Activated naive CD8-positive, alpha-beta T cell treated with anti-CD3 and anti-CD28 coated beads, Interleukin-2, amount 10 ng/mL, durations not matched to agents 7 days and 5 days (primary cell): ENCODE measurements around the gene TRIP13. TPM values are rescaled to one million over a fixed set of nuclear protein-coding genes. Genes with fewer than 3 reads are reported as not detected.

ENCODE experiments used
- ATAC-seq: fragments of 150-1000 bp; cut with Tn5 transposase; one replicate; pipeline ENCODE4 v1.10.0; 2021; ENCODE audit warnings: low read depth, moderate library complexity
- POLR2A ChIA-PET: fragments of 350-600 bp; sonication (Branson Sonifier 250); formaldehyde crosslinking; loops from one replicate; lab custom pipeline; 2021; ENCODE audit warnings: antibody characterized with exemption; lab: Charles Lee
- DNase-seq: peaks from one replicate; pipeline ENCODE4 v3.0.0; 2021
- H3K27ac Mint-ChIP-seq: one replicate; pipeline ENCODE4 v1.8.0; 2022; ENCODE audit warnings: mild to moderate bottlenecking, mixed read lengths
- H3K27me3 Mint-ChIP-seq: one replicate; pipeline ENCODE4 v1.8.0; 2022; ENCODE audit warnings: mild to moderate bottlenecking, moderate library complexity, mixed read lengths
- H3K36me3 Mint-ChIP-seq: one replicate; pipeline ENCODE4 v1.8.0; 2021; ENCODE audit warnings: mild to moderate bottlenecking, mixed read lengths
- H3K4me1 Mint-ChIP-seq: one replicate; pipeline ENCODE4 v1.8.0; 2021; ENCODE audit warnings: mixed read lengths
- H3K4me3 Mint-ChIP-seq: one replicate; pipeline ENCODE4 v1.8.0; 2022; ENCODE audit warnings: mild to moderate bottlenecking, moderate library complexity, mixed read lengths
- H3K9me3 Mint-ChIP-seq: one replicate; pipeline ENCODE4 v1.8.0; 2021; ENCODE audit warnings: mixed read lengths
- total RNA-seq, 2 experiments: library from RNA; stranded (reverse); gene quantifications; one replicate each; pipeline ENCODE4 v1.2.3, GENCODE V29; 2021

The TRIP13 gene
- total RNA-seq, 2 experiments from 2014 or later, result 18.3 to 20.9 TPM

DNA sequence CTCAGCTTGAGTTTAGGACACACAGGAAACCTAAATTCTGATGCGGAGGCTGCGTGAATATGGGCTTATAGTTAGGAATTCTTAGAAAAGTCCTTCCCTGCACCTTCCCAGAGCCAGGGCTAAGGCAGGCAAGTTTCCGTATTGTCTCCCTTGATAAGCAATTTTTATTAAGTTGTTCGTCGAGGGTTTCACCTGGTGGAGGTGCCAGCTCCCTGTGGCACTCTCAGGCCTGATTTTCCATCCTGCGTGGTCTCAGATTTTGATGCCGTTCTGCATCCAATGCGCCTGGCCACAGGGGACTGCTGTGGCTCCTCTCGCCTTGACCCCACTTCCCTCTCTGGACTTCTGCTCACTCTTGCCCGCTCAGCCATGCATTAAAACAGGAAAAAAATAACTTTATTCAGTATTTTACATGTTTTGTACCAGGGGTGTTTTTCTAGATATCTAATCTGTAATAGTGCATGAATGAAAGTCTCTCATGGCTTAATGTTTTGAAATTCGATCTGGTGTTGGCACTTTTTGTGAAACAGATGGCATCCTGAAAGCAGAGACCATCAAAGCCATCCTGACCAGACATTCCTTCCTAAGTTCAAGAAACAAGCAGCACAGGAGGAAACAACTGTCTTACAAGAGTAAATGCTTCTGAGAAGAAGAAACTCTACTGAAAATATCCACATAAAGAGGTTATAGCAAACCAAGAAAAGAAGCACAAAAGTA lies 50.7 kb downstream of the TRIP13 start:
- Mint-ChIP-seq H3K4me1 (peaks cover 3% of the 10 kb centered on the region), H3K9me3 (no peaks in the 10 kb centered on the region), H3K27me3 (peaks cover 50% of the 10 kb centered on the region), H3K36me3 (no peaks in the 10 kb centered on the region), H3K4me3 (no peak overlapping the region), H3K27ac (no peak overlapping the region)
- DNase-seq, result no peak
- ATAC-seq, result no peak
- POLR2A ChIA-PET, result no interaction called here

DNA sequence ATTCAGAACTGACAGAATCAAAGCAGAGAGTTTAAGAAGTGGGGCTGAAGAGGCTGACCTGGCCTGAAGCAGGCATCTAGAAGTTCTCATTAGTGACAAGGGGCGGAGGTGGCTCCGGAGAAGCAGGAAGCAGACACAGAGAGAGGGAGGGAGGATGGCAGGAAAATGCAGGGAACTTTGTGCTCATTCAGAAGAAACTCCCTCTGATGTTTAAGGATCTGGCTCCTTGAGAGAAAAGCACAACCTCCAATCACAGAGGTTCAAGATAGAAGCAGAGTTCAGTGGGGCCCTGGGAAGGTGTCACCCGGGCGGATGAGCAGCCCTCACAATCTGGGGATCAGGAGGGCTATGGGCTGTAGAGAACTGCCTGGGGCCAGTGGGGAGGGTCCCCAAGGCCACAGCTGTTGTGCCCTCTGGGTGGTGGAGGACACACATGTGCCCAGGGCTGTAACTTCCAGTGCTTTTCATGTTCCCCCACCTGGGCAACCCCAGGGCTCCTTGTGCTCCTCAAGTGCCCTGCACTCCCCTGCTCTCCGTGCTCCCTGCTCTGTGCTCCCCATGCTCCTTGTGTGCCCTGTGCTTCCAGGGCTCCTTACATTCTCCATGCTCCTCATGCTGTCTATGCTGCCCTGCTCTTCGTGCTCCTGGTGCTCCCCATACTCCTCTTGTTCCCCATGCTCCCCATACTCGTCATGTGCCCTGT lies 51.4 kb downstream of the TRIP13 start:
- Mint-ChIP-seq H3K4me3 (no peak overlapping the region), H3K36me3 (no peaks in the 10 kb centered on the region), H3K27me3 (peaks cover 53% of the 10 kb centered on the region), H3K4me1 (peaks cover 3% of the 10 kb centered on the region), H3K27ac (no peak overlapping the region), H3K9me3 (no peaks in the 10 kb centered on the region)
- POLR2A ChIA-PET, result no interaction called here
- ATAC-seq, result no peak
- DNase-seq, result no peak

DNA sequence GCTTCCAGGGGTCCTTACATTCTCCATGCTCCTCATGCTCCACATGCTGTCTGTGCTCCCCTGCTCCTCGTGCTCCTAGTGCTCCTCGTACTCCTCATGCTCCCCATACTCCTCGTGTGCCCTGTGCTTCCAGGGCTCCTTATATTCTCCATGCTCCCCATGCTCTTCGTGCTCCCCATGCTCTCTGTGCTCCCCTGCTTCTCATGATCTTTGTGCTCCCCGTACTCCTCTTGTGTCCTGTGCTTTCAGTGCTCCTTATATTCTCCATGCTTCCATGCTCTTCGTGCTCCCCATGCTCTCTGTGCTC lies 51.9 kb downstream of the TRIP13 start:
- POLR2A ChIA-PET, result no interaction called here
- H3K27me3 Mint-ChIP-seq, result peaks cover 56% of the 10 kb centered on the region
- ATAC-seq, result no peak
- no peak overlapping the region for H3K4me3 Mint-ChIP-seq
- H3K36me3 Mint-ChIP-seq, result no peaks in the 10 kb centered on the region
- H3K9me3 Mint-ChIP-seq, result no peaks in the 10 kb centered on the region
- peaks cover 3% of the 10 kb centered on the region for H3K4me1 Mint-ChIP-seq
- no peak overlapping the region for H3K27ac Mint-ChIP-seq
- DNase-seq, result no peak

DNA sequence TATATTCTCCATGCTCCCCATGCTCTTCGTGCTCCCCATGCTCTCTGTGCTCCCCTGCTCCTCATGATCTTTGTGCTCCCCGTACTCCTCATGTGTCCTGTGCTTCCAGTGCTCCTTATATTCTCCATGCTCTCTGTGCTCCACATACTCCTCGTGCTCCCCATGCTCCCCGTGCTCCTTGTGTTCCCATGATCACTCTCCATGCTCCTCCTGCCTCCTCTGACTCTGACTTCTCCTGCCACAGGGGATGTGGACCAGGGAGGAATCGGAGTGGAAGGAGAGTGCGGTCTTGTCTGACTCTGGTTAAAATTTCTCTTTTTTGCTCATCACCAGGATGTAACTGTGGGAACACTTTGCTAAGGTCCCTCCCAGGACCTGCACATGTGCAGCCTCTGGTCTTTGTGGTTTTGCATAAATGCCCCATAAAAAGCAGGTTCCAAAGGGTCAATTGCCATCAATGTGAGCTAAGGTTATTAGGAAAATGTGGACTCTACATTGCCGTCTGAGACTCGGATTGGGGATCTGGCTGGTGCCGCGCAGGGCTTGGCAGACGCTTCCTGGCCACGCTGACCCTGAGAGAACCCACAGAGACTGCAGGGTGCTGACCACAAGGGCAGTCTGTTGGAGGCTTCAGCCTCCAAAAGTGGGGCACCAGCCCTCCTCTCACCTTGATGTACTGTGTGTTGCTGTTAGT lies 52.5 kb downstream of the TRIP13 start:
- H3K4me1 Mint-ChIP-seq, result peaks cover 3% of the 10 kb centered on the region
- ATAC-seq (no peak), DNase-seq (no peak)
- H3K36me3 Mint-ChIP-seq, result no peaks in the 10 kb centered on the region
- H3K9me3 Mint-ChIP-seq, result no peaks in the 10 kb centered on the region
- peaks cover 61% of the 10 kb centered on the region for H3K27me3 Mint-ChIP-seq
- POLR2A ChIA-PET, result no interaction called here
- H3K27ac Mint-ChIP-seq, result no peak overlapping the region
- H3K4me3 Mint-ChIP-seq, result no peak overlapping the region

DNA sequence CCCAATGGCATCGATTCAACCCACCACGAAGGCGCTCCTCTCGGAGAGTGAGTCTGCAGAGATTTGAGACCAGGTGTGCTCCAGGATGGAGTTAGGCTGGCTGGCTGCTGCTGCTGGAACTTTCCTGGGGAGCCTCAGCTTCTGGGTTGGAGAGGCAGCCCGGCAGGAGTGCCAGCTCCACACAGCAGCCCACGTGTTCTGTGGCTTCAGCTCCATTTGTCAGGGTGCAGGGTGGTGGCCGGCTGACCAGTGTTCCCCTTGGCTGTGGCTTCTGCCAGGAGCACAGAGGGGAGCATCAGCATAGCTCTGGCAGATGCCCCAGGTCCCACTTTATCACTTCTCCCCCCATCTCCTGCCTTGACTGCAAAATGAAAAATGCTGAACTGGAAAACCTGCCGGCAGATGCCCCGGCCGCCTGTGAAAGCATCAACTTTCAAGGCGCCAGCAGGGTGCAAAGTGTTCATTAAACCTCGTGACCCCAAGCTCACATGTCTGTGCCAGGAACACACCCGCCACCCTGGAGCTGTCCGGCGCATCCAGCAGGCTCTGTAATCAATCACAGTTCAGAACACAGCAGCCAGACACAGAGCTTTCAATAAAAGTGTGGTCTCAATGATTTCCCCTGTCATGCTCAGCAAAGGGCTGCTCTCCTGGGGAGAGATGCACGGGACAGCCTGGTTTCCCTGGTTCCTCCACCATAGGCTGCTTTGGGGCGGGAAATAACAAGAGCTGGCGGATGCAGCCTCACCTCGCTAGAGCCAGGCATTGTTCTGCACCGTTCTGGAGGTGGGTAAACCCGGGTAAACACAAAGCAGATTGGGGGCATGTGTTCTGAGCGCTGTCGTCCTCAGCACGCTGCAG lies 53.2 kb downstream of the TRIP13 start:
- peaks cover 61% of the 10 kb centered on the region for H3K27me3 Mint-ChIP-seq
- no peak overlapping the region for H3K4me3 Mint-ChIP-seq
- H3K27ac Mint-ChIP-seq, result no peak overlapping the region
- DNase-seq (no peak), ATAC-seq (peak; percentile 26)
- no peaks in the 10 kb centered on the region for H3K9me3 Mint-ChIP-seq
- peaks cover 3% of the 10 kb centered on the region for H3K4me1 Mint-ChIP-seq
- no peaks in the 10 kb centered on the region for H3K36me3 Mint-ChIP-seq
- POLR2A ChIA-PET, result interaction anchor here (0.5 kb wide), 1 partner anchor 180 kb away, joined by 4 read pairs; no protein-coding TSS in a partner anchor

DNA sequence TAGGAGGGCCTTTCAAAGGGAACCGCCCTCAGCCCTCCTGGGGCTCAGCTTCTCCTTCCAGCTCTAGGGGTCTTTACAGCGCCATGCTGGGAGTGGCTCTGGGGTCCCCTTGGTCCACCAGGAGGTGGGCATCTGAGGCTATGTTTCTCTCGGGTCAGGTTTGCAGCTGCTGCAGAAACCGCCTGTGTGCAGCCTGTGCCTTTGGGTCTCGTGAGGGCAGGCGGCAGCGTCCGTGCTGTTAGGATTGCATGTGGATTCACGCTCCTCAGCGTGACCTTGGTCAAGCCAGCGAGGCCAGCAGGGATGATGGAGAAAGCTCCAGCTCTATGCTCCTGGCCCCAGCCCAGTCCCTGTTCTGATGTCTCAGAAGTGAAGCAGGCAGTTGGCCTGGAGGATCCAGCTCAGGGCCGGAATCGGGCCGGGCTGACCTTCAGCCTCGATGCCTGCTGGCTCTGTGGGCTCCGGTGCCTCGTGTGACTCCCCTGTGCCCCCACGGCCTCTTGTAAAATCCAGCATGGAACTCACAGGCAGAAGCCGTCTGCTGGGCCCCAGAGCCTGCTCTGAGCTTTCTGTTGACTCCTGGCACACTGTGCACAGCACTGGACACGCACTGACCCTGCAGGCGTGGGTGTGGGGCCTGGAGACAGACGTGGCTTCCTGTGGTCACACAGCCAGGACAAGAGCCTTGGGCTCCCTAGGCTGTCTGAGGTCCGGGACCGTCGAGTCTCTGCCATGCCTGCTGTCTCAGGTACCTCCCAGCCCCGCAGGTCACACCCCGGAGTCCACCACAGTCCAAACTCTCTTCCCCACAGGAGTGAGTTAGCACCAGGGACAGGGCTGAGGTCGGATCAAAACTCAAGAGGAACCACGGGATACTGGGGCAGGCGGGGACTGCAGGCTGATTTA lies 54.3 kb downstream of the TRIP13 start:
- H3K27ac Mint-ChIP-seq, result no peak overlapping the region
- ATAC-seq (no peak), DNase-seq (no peak)
- peaks cover 53% of the 10 kb centered on the region for H3K27me3 Mint-ChIP-seq
- no peak overlapping the region for H3K4me3 Mint-ChIP-seq
- no peaks in the 10 kb centered on the region for H3K9me3 Mint-ChIP-seq
- POLR2A ChIA-PET, result interaction anchor here (0.5 kb wide), 1 partner anchor 178 kb away, joined by 4 read pairs; no protein-coding TSS in a partner anchor
- H3K36me3 Mint-ChIP-seq, result no peaks in the 10 kb centered on the region
- peaks cover 3% of the 10 kb centered on the region for H3K4me1 Mint-ChIP-seq

DNA sequence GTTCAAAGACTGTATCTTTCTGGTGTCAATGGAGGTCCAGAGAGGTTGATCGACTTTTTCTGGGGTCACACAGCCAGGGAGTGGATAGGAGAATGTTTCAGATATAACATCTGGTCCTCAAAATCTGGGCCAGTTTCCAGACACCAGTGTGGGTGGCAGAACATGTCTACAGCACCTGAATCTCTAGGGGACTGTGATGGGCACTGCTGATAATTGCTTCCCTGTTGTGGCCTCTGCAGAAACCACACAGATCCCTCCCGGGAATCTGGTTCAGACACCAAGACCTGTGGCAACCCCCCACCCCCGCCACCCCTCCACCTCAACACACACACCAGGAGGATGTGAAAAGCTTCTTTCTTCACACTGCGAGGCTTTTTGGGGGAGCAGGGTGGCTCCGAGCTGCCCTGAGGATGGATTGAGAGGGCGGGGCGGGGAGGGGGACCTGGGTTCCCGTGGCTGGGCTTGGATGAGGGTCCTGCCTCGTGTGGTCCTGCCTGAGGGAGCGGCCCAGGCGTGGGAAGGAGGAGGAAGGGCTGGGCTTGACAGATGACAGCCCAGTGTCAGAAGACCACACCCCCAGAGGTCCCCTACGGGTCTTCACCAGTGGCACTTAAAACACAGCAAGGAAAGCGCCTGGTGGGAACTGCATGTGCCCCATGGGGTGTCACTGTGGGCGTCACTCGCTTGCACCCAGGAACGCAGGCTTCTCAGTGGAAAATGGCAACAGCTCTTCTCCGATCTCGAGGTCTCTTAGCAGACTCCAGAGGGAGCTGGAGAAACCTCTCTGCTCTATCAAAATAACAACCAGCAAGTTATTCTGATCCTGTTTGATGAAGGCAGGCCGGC lies 55.2 kb downstream of the TRIP13 start:
- H3K4me1 Mint-ChIP-seq, result peaks cover 3% of the 10 kb centered on the region
- H3K36me3 Mint-ChIP-seq, result no peaks in the 10 kb centered on the region
- no peak overlapping the region for H3K27ac Mint-ChIP-seq
- H3K9me3 Mint-ChIP-seq, result no peaks in the 10 kb centered on the region
- ATAC-seq (no peak), DNase-seq (no peak)
- no peak overlapping the region for H3K4me3 Mint-ChIP-seq
- H3K27me3 Mint-ChIP-seq, result peaks cover 48% of the 10 kb centered on the region
- POLR2A ChIA-PET, result no interaction called here

DNA sequence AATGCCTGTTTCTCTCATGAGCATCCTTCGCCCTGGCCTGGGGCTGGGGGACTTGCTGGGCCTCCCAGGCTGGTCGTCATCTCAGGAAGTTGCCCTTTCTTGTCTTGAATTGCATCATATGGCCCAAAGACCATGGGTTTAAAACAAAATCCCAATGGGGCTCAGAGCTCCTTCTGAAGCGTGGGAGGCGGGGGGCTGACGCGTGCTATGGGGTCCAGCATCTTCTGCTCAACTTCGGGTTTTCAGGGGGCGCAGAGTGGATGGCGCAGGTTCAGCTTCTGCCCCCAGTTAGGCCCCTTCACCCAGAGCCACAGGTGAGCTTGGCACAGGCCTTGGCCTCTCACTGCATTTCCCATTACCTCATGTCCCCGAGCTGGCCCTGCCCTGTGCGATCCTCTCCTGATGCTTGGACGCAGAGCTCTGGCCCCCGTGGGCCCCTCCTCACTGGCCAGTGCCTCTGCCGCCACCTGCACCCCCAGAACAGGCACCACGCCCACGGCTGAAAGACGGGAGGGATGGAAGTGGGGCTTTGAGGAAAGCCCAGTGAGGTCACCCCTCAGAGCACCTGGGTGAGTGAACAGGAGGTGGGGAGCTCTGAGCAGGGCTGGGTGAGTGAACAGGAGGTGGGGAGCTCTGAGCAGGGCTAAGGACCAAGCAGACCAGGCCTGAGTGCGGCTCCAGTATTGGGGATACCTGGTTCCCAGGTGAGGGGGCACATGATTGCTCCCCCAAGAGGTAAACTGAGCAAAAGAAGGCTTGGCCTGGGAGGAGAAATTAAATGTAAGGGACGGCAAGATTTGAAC lies 56.0 kb downstream of the TRIP13 start:
- no peak for ATAC-seq
- Mint-ChIP-seq H3K9me3 (no peaks in the 10 kb centered on the region), H3K4me1 (peaks cover 3% of the 10 kb centered on the region), H3K27ac (no peak overlapping the region), H3K36me3 (no peaks in the 10 kb centered on the region), H3K27me3 (peaks cover 48% of the 10 kb centered on the region), H3K4me3 (no peak overlapping the region)
- POLR2A ChIA-PET, result no interaction called here
- DNase-seq, result no peak

DNA sequence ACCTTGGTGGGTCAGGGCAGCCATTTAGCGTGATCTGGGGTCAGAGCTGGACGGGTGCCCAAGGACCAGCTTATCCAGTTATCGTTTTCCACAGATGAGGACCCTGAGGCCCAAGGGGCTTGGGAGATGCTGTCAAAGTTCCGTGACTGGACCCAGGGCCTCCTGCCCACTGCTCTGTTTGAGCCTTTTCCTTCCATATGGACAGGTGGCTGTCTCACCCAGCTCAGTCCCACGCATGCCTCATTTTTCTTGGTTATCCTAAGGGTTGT lies 56.5 kb downstream of the TRIP13 start:
- peaks cover 45% of the 10 kb centered on the region for H3K27me3 Mint-ChIP-seq
- H3K9me3 Mint-ChIP-seq, result no peaks in the 10 kb centered on the region
- DNase-seq, result no peak
- no peaks in the 10 kb centered on the region for H3K36me3 Mint-ChIP-seq
- H3K27ac Mint-ChIP-seq, result no peak overlapping the region
- no peak for ATAC-seq
- no peak overlapping the region for H3K4me3 Mint-ChIP-seq
- peaks cover 3% of the 10 kb centered on the region for H3K4me1 Mint-ChIP-seq
- POLR2A ChIA-PET, result no interaction called here

DNA sequence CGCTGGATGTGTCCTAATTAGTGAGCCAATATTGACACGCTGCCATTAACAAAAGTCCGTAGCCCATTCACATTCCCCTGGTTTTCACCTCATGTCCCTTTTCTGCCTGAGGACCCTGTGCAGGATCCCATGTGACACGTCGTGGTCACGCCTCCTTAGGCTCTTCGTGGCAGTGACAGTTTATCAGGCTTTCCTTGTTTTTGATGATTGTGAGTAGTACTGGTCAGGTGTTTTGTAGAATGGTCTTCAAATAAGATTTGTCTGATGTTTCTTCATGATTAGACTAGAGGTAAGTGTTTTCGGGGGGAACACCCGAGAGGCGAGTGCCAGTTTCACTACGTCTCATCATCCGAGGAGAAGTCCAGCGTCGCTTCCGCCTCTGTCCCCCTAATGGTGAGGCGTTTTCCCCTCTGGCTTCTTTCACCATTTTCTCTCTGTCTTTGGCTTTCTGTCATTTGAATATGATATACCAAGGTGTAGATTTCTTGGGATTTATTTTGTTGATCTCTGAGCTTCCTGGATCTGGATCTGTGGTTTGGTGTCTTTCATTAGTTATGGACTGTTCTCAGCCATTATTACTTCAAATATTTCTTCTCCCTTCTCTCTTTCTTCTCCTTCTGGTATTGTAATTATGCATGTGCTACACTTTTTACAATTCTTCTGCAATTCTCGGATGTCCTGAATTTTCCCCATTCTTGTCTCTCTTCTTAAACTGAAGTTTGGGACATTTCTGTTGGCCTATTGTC lies 57.3 kb downstream of the TRIP13 start:
- Mint-ChIP-seq H3K9me3 (no peaks in the 10 kb centered on the region), H3K4me1 (peaks cover under 1% of the 10 kb centered on the region), H3K4me3 (no peak overlapping the region), H3K27ac (no peak overlapping the region), H3K36me3 (no peaks in the 10 kb centered on the region), H3K27me3 (peaks cover 38% of the 10 kb centered on the region)
- DNase-seq (no peak), ATAC-seq (no peak)
- POLR2A ChIA-PET, result no interaction called here
